Neural progenitor cell (in vitro differentiated cells): Measurements from ENCODE around the gene DCDC1.

ENCODE experiments used
- EZH2 ChIP-seq: fragments of 200-600 bp; sonication (generic); IDR thresholded peaks from 2 replicates; pipeline ENCODE4 v1.6.1; 2017; ENCODE audit warnings: antibody characterized with exemption, mild to moderate bottlenecking, moderate library complexity
- EZH2phosphoT487 ChIP-seq: fragments of 200-600 bp; sonication (generic); IDR thresholded peaks from 2 replicates; pipeline ENCODE4 v1.6.1; 2017; ENCODE audit warnings: antibody characterized with exemption
- TF ChIP-seq, protein P1 (sequence below): fragments of 200-600 bp; sonication (generic); IDR thresholded peaks from 2 replicates; pipeline ENCODE4 v1.5.1; 2017; ENCODE audit warnings: antibody characterized with exemption, mild to moderate bottlenecking

DNA sequence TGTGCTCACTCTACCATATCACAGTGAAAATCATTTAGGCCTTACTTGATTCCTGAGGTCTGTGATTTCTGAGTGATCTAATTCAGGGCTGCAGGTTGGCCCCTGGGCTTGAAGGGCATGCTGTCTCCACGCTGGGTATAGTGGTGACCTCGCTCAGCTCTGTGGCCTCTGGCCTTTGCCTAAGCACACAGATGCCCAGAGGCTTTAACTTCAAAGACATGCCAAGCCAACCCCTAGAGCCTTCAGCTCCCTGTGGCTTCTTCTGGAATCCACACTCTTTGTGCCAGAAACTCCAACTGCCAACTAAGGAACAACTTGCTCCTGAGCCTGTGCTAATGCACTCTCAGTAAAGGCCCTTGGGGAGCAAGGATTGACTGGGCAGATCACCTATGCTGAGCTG, 550.8 kb downstream of the DCDC1 start:
- TF ChIP-seq, protein P1, sequence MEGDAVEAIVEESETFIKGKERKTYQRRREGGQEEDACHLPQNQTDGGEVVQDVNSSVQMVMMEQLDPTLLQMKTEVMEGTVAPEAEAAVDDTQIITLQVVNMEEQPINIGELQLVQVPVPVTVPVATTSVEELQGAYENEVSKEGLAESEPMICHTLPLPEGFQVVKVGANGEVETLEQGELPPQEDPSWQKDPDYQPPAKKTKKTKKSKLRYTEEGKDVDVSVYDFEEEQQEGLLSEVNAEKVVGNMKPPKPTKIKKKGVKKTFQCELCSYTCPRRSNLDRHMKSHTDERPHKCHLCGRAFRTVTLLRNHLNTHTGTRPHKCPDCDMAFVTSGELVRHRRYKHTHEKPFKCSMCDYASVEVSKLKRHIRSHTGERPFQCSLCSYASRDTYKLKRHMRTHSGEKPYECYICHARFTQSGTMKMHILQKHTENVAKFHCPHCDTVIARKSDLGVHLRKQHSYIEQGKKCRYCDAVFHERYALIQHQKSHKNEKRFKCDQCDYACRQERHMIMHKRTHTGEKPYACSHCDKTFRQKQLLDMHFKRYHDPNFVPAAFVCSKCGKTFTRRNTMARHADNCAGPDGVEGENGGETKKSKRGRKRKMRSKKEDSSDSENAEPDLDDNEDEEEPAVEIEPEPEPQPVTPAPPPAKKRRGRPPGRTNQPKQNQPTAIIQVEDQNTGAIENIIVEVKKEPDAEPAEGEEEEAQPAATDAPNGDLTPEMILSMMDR, result no peak
- no peak for TF ChIP-seq EZH2
- no peak for TF ChIP-seq EZH2phosphoT487
